CD1c-positive myeloid dendritic cell (primary cell): ENCODE data around the gene DLL1.
"Not testable (repeated sequence)": the region's sequence is repeated elsewhere in the genome, so short reads cannot be mapped to it uniquely, and the experiment has no call there.

Experiments
- DNase-seq: peaks from one replicate; pipeline ENCODE4 v3.0.0-alpha.2; 2016; ENCODE audit errors: extremely low spot score

DLL1 gene

DNA sequence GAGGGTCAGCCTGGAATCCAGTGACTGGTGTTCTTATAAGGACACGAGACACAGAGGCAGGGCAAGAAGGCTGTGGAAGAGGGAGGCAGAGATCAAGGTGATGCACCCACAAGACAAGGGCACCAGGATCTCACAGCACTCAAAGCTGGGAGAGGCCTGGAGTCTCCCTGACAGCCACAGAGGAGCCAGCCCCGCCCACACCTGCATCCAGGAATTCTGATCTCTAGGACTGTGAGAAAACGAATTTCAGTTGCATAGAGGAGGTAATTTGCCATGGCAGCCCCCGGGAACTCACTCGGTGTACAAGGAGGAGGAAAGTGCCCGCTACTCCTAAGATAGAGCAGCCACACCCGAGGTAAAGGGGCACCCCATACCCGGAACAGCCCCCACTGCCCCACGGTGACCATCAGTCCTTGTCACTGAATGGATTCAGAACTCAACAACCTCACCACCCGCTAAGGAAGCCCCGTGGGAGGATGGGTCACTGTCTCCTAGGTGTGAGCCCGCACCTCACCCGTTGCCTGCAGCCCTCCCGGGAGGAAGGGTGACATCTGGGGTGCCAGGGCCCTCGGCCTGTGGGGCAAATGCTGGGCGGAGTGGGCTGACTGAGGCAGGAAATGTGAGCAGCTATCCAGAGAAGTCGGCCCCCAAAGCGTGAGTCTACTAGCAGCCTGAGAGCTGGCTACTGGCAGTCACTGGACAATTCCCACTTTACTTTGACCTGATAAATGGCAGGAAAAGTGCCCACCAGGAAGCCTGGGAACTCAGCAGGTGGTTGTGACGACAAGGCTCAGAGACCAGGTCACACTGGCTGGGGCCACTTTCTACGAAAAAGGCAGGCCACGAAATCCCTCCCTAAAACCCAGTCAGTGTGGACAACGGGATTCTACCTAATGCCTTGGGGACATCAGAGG, 22.4 kb downstream of the DLL1 start:
- no peak for DNase-seq

DNA sequence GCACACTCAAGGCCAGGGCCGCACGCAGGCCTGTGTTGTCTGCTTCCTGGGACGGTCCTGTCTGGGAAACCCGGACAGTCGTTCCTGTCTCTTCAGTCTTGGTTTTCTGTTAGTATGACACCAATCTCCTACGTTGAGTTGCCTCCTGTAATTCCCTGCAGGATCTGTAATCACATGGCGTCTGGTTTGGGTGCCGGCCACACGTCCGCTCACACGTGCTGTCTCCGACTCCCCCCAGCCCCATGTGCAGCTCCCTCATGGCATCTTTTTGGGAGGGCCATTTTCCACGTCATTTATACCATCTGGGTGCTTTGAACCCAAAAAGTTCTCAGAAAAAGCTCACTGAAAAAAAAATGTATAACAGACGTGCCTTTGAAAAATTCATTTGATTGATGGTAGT, 23.2 kb downstream of the DLL1 start:
- DNase-seq: no peak

DNA sequence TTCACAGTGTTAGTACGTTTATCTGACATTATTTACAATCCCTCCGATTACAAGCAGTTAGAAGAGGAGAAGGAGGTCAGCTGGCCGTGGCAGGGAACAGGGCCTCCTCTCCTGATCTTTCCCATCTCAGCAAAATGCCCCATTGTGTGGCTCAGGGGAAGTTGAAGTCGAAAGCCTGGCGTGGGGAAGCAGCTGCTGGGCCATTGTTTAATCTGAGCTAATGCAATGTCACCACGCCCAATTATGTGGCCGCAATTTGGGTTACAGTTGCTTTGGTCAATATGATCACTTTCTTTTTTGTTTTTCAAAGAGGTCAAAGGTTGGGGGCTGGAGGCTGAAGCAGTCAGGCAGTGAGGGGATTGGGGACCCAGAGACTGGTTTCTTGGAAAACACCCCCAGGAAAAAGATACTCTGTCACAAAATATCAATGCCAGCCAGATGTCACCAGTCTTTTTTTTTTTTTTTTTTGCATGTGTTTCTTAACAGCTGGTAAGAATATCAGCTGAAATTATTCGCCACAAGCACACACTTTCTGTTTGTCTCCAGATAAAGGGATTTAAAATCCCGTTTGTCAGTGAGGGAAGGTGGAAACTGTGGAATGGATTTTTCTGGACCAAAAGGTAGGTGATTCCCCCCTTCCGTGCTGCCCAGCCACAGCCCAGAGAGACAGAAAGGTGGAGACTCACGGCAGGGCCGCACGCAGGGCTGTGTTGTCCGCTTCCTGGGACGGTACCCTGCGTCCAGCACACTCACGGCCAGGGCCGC, 24.6 kb downstream of the DLL1 start:
- DNase-seq: peak; percentile 12

DNA sequence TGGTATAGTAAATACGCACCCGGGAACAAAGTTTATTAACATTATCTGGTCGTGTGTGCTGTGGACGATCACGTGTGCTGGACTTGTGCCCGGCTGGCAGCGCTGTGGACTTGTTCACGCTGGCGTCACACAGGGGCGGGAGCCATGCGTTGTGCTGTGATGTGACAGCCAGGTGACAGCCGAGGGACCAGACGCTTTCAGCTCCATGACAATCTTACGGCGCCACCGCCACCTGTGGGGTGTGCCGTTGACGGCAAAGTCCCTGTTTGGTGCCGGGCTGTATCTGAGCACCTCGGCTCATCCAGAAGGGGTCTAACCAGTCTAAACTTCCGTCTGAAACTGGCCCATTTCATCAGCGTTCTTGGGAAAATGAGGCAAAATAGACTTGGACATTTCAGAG, 25.2 kb downstream of the DLL1 start:
- no peak for DNase-seq

DNA sequence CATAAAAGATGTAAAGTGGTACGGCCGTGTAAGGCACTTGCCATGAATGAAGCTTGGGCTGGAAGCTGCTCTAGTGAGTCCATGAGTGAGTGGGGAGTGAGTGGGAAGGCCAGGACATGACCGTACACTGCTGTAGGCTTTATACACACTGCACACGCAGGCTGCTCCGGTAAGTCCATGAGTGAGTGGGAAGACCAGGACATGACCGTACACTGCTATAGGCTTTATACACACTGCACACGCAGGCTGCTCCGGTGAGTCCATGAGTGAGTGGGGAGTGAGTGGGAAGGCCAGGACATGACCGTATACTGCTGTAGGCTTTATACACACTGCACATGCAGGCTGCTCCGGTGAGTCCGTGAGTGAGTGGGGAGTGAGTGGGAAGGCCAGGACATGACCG, 26.2 kb downstream of the DLL1 start:
- not testable (repeated sequence) for DNase-seq

DNA sequence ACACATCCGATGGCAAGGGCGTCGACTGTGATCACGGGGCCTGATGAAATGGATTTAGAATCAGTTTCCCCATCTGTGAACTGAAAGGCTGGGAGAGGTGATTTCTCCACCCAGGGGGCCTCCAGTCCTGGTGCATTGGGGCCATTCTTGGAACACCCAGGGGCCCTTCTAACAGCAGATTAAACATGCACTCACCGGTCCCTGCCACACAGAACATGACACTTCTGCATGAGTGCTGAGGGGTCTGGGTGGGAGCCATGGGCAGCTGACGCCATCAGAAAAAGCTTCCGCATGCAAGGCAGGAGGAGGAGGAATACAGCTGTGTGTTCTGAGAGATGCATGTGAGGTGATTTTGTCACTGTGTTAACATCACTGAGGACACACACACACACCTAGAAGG, 26.8 kb downstream of the DLL1 start:
- DNase-seq: no peak

DNA sequence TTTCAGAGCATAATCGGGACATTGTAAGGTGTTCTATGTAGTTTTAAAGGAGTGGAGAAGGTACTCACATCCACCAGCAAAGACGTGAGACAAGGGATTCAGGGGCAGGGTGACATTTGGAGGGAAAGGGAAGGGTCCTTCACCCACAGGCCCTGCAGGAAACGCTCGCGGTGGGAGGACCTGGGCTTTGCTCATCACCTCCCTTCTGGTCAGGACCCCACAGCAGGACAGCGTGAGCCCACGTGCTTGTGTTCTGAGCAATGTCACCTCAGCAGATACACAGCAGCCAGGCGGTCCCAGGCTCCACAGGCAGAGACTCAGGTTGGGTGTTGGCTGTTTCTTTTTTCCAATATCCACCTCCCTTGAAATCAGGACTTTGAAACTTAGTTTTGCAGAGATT, 27.5 kb downstream of the DLL1 start:
- no peak for DNase-seq

DNA sequence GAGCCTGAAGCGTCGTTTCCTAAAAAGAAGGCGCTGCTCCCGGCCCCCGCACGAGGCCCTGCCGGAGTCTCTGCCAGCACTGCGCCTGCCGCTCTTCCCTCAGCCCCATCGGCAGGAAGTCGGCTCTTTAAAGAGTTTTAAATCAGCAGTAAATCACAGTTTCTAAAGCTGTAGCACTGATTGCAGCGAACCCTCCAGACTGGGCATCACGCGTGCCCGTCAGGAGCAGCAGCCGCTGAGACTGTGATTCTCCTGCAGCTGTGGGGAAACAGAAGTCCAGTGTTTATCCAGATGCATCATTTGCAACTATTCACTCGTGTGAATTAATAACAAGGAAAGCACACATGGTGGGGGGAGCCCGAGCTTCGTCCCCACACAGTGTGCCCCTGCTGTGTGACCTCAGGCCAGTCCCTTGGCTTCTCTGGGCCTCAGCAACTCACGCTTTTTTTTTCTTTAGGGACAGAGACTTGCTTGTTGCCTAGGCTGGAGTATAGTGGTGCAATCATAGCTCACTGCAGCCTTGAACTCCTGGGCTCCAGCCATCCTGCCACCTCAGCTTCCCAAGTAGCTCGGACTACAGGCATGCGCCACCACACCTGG, 28.3 kb downstream of the DLL1 start:
- no peak for DNase-seq

DNA sequence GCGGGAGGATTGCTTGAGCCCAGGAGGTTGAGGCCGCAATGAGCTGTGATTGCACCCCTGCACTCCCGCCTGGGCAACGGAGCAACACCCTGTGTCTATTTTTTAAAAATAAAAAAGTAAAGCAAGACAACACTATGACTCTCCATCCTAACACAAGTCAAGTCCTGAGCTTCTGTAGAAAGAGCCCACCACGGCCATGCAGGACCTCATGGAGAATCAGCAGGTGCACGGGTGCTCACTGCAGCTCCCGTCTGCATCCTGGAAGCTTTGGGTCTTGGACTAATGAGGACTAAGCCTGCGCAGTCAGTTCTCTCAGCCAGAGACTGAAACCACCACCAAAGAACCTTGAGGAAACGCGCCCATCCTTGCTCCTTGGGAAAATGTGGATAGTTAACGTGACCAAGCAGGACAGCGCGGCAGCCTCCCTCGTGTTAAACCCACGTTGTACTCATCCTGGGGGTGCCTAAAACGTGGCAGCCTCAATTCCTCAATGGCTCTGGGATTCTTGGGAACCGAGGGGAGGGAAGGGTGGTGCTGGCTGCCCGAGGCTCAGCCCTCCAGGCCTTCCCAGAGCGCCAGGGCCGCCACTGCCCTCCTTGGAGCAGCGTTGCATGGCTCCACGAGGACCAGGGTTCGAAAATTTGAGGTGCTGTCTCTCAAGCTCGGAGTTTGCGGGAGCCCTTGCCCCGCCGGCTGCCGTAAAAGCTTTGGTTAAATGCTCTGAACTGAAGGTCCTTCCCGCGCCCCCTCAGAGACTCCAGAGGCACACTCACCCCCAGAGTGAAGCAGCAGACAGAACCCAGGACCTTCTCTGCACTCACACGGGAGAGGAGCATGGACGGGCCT, 29.0 kb downstream of the DLL1 start:
- no peak for DNase-seq

DNA sequence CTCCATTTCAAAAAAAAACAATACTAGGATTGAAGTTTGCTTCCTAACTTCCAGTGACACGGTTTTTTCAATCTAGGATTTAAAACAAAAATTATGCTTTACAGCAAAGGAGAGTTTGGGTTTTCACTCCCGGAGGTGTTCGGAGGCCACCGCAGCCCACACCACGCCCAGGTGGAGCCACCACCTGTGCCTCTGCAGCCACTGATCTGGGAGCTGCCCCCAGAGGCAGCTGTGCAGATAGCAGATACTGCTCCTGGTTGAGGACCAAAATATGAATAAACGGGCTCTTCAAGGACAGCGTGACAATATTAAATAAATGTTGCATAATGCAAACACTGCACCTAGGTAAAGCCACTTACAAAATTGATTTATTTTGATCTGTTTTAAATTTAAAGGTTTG, 30.2 kb downstream of the DLL1 start:
- DNase-seq: no peak

DNA sequence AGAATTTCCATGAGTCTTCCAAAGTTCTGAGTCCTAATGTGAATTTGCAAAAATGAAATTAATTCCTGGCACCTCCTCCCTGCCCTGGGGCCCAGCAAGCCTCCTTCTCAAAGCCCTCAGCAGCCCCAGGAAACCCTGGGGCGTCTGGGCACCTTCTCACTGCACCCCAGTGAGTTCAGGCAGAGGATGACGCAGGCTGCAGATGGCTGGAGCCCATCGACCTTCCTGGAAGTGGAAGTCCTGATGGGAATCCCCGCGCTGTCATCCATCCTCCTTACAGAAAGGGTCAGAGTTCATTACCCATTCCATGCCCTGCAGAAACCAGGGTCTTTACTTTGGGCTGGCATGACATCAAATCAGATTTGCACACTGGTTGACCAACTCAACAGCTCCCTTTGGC, 31.6 kb downstream of the DLL1 start:
- no peak for DNase-seq

DNA sequence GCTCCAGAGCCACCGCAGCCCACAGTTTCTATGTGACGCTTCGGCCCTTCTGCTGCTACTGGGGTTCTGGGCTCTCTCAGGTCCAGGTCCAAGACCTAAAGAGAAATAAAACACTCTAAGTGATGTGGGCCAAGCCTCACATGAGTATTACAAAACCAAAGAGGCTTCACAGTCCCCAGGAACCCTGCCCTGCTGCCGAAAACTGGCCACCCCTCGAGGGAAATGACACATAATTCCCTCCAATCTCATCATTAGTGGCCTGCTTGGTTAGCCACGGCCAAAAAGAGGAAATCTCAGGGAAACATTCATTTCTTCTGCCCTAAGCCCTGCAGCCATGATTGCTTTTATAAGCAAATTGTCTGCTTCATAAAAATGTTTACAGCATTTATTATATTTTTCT, 32.5 kb downstream of the DLL1 start:
- DNase-seq: no peak

DNA sequence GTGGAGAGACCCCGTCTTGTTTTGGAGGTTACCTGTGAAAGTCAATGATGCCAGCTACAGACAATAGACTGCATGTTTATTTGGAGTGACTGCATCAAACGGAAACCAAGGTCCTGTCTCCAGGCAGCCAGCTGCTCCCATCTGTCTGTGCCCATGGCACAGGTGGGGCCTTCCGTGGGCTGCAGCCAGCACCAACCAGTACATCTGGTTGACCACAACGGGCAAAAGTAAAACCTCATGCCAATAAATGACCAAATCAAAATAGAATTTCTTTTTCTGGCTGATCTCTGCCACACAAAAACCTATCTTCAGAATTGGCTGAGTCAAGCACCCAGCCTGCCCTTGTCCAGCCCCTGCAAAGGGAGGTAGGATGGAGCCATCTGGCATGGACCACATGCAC, 33.5 kb downstream of the DLL1 start:
- DNase-seq: no peak

DNA sequence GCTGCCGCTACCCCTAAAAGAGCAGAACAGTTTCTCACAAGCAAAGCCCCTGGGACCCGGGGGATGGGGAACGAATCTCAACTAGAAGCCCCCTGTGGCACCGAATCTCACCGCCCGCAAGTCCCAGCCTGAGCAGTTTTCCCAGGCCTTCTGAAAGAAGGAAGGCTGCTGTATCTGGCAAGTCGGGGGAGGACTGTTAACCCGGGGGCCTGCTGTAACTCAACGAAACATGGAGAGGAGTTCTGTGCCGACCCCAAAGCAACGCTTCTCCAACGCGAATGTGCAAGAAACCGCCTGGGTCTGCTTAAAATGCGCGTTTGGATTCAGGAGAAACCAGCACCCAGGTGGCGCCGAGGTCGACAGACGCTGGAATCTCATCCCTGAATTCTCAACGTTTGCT, 34.2 kb downstream of the DLL1 start:
- DNase-seq: no peak

DNA sequence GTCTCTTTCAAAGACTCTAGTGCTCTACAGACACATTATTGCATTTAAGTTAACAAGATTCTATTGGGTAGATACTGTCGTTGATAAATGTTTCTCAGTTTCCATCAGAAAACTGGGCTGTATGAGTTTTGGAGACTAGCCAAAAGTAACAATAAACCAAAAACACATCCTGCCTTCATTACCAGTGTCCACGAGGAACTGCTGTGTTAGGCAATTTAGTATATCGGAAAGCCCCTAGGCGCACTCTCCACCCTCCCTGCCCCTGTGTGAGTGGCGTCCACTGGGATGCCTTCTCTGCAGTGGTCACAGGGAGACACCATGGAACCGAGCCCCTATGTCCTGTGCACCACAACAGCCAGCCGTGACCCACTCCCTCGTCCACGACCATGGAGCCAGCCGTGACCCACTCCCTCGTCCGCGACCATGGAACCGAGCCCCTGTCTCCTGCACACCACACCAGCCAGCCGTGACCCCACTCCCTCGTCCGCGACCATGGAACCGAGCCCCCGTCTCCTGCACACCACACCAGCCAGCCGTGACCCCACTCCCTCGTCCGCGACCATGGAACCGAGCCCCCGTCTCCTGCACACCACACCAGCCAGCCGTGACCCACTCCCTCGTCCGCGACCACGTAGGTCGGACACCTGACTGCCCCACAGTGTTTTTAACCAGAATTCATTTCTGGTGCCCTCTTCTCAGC, 35.3 kb downstream of the DLL1 start:
- no peak for DNase-seq

DNA sequence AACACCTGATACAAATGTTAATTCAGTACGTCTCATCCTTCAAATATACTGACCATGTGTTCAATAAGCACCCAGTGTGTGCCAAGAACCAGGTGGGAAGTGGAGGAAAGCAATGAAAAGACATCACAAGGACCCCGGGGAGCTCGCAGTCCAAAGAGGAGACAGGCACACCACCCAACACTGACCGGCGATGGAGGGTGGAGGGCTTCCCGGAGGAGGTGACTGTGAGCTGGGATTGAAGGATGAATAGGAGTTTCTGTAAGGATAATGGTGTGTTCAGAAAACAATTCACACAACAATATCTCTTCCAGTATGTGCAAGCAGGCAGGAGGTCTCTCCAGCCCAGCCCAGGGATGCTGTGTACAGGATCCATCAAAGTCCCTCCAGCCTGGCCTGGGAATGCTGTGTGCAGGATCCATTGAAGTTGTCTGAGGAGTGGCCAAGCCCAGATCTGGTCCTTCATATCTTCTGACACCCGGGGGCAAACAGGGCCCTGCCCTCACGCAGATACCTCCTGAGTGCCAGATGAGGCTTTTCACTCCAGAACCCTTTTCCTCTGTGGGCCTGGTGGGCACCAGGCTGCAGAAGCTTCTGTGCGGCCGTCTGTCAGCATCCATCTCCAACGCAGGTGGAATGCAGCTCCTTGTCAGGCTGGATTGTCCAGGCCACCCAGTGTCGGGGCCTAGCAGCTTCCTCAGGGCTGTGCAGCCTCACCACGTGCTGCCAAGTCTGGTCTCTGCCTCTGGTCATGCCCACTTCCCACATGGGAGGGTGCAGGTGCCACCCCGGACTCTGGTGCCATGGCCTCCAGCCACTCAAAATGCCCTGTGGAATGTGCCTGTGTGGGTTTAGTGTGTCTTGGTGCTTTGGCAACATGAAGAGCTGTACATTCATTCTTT, 36.3 kb downstream of the DLL1 start:
- DNase-seq: no peak

DNA sequence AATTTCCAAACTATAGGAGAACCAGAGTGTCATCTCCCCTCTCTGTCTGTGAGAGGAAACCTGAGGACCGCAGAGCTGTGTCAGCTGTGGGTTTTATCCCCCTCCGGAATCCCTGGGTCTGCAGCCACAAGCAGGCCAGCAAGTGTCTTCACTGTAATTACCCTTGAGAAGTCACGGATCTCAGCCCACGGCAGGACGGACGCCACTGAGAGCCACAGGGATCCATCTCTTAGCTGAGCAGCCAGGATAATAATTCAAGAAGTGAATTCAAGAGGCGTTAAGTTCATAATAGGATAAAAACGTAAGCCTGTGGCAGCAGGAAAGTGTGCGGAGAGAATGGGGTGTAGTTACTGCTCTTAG, 37.0 kb downstream of the DLL1 start:
- no peak for DNase-seq

DNA sequence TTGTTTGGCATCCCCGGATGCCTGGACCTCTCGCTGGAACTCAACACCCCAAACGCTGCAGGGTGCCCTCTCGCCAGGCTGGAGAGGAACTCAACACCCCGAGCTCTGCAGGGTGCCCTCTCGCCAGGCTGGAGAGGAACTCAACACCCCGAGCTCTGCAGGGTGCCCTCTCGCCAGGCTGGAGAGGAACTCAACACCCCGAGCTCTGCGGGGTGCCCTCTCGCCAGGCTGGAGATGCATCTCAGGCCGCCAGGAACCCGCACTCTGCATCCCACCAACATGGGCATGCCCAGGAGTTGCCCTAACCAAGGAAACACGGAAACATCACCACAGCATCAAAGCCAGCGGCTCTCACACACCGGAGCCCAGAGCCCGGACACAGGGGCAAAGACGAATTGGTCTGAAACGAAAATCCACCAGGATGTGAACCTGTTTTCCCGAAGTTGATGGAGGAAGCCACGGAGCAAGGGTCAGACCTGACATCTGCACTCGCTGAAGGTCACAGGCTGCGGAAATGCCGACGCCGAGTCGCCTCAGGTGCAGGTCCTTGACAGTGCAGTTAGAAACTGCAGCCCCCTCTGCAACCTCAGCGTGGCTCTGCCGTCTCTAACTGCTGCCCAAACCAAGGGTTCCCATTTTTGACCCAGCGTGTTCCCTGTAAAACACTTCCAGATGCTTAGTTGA, 37.5 kb downstream of the DLL1 start:
- no peak for DNase-seq

DNA sequence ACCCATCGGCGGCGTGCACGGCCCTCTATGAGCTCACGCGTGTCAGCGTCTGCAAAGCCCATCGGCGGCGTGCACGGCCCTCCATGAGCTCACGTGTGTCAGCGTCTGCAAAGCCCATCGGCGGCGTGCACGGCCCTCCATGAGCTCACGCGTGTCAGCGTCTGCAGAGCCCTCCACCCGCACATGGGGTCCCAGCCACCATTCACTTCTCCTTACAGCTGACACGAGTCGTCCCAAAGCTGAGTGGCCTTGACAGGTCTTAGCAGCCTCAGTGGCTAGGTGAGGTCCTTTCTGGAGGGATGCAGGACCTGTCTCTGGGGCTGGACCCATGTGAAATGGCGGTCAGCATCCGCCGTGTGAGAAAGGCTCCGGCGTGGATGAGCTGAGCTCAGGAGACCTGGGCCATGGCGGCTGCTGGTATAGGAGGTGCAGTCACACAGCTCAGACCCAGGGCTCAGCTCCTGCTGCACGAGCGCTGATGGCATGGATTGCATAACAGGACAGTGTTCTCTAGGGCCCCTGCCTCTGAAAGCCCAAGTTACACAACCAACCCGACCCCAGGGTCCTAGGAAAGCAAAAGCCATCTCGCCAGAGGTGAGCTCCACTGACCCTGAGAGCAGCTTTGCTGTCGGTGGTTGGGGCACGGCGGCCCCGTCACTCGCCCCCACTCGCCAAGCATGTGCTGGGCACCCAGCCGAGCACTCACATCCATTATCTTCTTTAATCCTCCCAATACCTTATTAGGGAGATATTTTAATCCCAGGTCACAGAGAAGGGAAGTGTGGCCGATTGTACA, 38.9 kb downstream of the DLL1 start:
- DNase-seq: no peak
